ENCODE results near the gene TMTC1. TPM values are rescaled to one million over a fixed set of nuclear protein-coding genes. Genes with fewer than 3 reads are reported as not detected.

The TMTC1 gene
- total and polyA plus RNA-seq, 2 donors (not counting 1 experiment from before 2014, with no cell fraction given) = not detected

DNA sequence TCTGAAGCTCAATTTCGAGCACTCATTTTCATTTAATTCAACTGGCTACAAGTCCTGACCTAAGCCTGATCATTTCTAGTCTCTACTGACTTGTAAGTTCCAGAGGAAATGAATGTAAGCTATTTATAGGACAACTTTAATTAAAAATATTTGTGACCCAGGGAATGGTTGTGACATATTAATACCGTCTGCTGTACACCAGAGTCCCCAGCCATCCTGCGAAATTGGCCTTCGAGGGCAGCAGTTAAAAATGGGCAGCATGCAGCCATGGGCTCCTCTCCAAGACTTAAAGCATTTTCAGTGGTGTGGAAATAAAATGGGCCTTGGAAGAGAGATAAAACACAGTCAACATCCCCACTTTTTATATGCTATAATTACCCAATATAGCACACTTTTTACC lies 255.6 kb downstream of the TMTC1 start:
- Mint-ChIP-seq H3K4me1 (no peaks in the 10 kb centered on the region), H3K27ac (no peak overlapping the region), H3K27me3 (peaks cover 30% of the 10 kb centered on the region), H3K9me3 (ENCODE audit: insufficient read depth) (no peaks in the 10 kb centered on the region), H3K4me3 (no peak overlapping the region)
- intact Hi-C loops (cut with micrococcal nuclease) = no loop called here
- no peak overlapping the region for H3K9ac ChIP-seq (ENCODE audit: low read length)
- ATAC-seq (ENCODE audit: low read depth) (no peak), DNase-seq (no peak)
- H3K4me2 ChIP-seq (replicated peaks; ENCODE audit: low read depth, low read length, poor library complexity, severe bottlenecking) = no peak overlapping the region
- H3K9me3 ChIP-seq (ENCODE audit: control extremely low read depth in 1 of 3, control insufficient read depth in 2 of 3, insufficient read depth in 1 of 3, low read length in 2 of 3) = no peaks in the 10 kb centered on the region
- H3K79me2 ChIP-seq (ENCODE audit: control insufficient read depth, insufficient read depth, low read length) = no peaks in the 10 kb centered on the region
- CTCF ChIA-PET = interaction anchor here (2.0 kb wide), 1 partner anchor 9 kb away, joined by 7 read pairs; no protein-coding TSS in a partner anchor
- POLR2A ChIA-PET = no interaction called here
- H3K4me1 ChIP-seq (ENCODE audit: control insufficient read depth in 2 of 2, insufficient read depth in 2 of 2, low read length in 2 of 2) = no peaks in the 10 kb centered on the region
- H3K4me3 ChIP-seq (ENCODE audit: control extremely low read depth in 1 of 5, extremely low read depth in 1 of 5, insufficient read depth in 1 of 5, low read depth in 2 of 5, low read length in 4 of 5) = no peak overlapping the region
- no peaks in the 10 kb centered on the region for H4K20me1 ChIP-seq (ENCODE audit: control insufficient read depth, insufficient read depth, low read length, poor library complexity, severe bottlenecking)
- 100% methylated on average over 2 of the region's 4 CpGs for WGBS (ENCODE audit: insufficient coverage)
- H2AFZ ChIP-seq (ENCODE audit: insufficient read depth, low read depth, low read length, poor library complexity, severe bottlenecking) = no peak overlapping the region
- no peak overlapping the region for H3K27ac ChIP-seq (ENCODE audit: low read length in 2 of 2)
- H3K27me3 ChIP-seq (replicated peaks in 1 of 4; ENCODE audit: control extremely low read depth in 1 of 4, control insufficient read depth in 3 of 4, insufficient read depth in 4 of 4, low read length in 3 of 4) = peaks cover 0 to 8% (median 4%) of the 10 kb centered on the region in 4 experiments
- H3K36me3 ChIP-seq (replicated peaks in 1 of 2; ENCODE audit: control extremely low read depth in 1 of 2, control insufficient read depth in 1 of 2, extremely low read depth in 1 of 2, insufficient read depth in 2 of 2, low read length in 1 of 2) = no peaks in the 10 kb centered on the region
- TF ChIP-seq, protein P1, sequence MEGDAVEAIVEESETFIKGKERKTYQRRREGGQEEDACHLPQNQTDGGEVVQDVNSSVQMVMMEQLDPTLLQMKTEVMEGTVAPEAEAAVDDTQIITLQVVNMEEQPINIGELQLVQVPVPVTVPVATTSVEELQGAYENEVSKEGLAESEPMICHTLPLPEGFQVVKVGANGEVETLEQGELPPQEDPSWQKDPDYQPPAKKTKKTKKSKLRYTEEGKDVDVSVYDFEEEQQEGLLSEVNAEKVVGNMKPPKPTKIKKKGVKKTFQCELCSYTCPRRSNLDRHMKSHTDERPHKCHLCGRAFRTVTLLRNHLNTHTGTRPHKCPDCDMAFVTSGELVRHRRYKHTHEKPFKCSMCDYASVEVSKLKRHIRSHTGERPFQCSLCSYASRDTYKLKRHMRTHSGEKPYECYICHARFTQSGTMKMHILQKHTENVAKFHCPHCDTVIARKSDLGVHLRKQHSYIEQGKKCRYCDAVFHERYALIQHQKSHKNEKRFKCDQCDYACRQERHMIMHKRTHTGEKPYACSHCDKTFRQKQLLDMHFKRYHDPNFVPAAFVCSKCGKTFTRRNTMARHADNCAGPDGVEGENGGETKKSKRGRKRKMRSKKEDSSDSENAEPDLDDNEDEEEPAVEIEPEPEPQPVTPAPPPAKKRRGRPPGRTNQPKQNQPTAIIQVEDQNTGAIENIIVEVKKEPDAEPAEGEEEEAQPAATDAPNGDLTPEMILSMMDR (IDR thresholded peaks at IDR 0.05) = no peak
- TF ChIP-seq EZH2 (IDR thresholded peaks at IDR 0.05; ENCODE audit: borderline replicate concordance, insufficient read depth, low read depth, low read length, poor library complexity, severe bottlenecking) = no peak

DNA sequence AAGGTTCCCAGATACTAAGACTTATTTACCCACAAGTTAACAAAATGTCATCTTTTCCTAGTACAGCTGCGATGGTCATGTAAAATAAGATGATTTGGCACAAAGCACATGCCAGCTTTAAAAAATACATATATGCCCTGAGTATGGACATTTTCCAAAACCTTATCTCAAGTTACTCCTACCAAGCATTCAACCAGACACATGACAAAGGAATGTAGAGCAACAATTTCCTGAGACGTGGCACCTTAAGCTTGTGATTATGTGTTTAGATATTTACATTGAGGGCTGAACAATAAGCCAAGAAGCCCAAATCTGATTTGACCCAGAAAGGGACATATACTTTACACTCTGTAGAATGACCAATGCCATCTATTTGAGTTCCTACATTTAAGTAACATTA lies 261.8 kb downstream of the TMTC1 start:
- Histone ChIP-seq H3K4me1 (ENCODE audit: control insufficient read depth in 2 of 2, insufficient read depth in 2 of 2, low read length in 2 of 2) (no peaks in the 10 kb centered on the region), H3K9ac (ENCODE audit: low read length) (no peak overlapping the region), H3K4me2 (replicated peaks; ENCODE audit: low read depth, low read length, poor library complexity, severe bottlenecking) (no peak overlapping the region), H3K36me3 (replicated peaks in 1 of 2; ENCODE audit: control extremely low read depth in 1 of 2, control insufficient read depth in 1 of 2, extremely low read depth in 1 of 2, insufficient read depth in 2 of 2, low read length in 1 of 2) (no peaks in the 10 kb centered on the region), H3K27ac (ENCODE audit: low read length in 2 of 2) (no peak overlapping the region), H3K9me3 (ENCODE audit: control extremely low read depth in 1 of 3, control insufficient read depth in 2 of 3, insufficient read depth in 1 of 3, low read length in 2 of 3) (no peaks in the 10 kb centered on the region), H3K4me3 (ENCODE audit: control extremely low read depth in 1 of 5, extremely low read depth in 1 of 5, insufficient read depth in 1 of 5, low read depth in 2 of 5, low read length in 4 of 5) (no peak overlapping the region), H2AFZ (ENCODE audit: insufficient read depth, low read depth, low read length, poor library complexity, severe bottlenecking) (no peak overlapping the region), H3K27me3 (replicated peaks in 1 of 4; ENCODE audit: control extremely low read depth in 1 of 4, control insufficient read depth in 3 of 4, insufficient read depth in 4 of 4, low read length in 3 of 4) (no peaks in the 10 kb centered on the region), H4K20me1 (ENCODE audit: control insufficient read depth, insufficient read depth, low read length, poor library complexity, severe bottlenecking) (no peaks in the 10 kb centered on the region), H3K79me2 (ENCODE audit: control insufficient read depth, insufficient read depth, low read length) (no peaks in the 10 kb centered on the region)
- intact Hi-C loops (cut with micrococcal nuclease) = no loop called here
- no peak for DNase-seq
- Mint-ChIP-seq H3K4me1 (no peaks in the 10 kb centered on the region), H3K4me3 (no peak overlapping the region), H3K27ac (no peak overlapping the region), H3K9me3 (ENCODE audit: insufficient read depth) (no peaks in the 10 kb centered on the region), H3K27me3 (peaks cover 10% of the 10 kb centered on the region)
- ATAC-seq (ENCODE audit: low read depth) = no peak
- WGBS (ENCODE audit: insufficient coverage) = no CpG with 5 or more reads among the region's 2 CpGs
- POLR2A ChIA-PET = no interaction called here
- CTCF ChIA-PET = interaction anchor here (0.7 to 1.0 kb wide), 3 partner anchors 12 to 1323 kb away, joined by 3 to 4 read pairs (median 4); no protein-coding TSS in a partner anchor
- no peak for TF ChIP-seq EZH2 (IDR thresholded peaks at IDR 0.05; ENCODE audit: borderline replicate concordance, insufficient read depth, low read depth, low read length, poor library complexity, severe bottlenecking)
- TF ChIP-seq, protein P1 (IDR thresholded peaks at IDR 0.05) = no peak

Data from B cell (primary cell).